ENCODE measurements around the gene GRID2. TPM values are rescaled to one million over a fixed set of nuclear protein-coding genes. Genes with fewer than 3 reads are reported as not detected.

GRID2 gene
- total and polyA plus RNA-seq, 8 donors, result 0.39 TPM; not detected in 7

DNA sequence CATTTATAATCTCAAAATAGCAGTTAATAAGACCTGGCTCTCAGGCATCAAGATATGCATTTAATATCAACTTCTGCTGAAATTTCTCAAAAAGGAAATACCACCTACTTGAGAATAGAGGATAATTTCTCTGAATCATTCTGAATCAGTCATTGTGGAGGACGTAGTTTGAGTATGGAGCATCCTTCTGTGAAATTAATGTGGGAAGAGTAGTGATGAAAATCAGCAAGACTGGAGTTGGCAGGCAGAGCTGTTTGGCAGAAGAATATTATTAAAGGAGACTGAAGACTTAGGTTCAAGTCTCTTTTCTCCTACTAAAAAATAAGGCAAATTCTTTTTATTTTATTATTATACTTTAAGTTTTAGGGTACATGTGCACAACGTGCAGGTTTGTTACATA, 1199.2 kb downstream of the GRID2 start:
- H3K4me1 ChIP-seq, result no peaks in the 10 kb centered on the region
- FAIRE-seq, result no peak
- intact Hi-C loops (cut with DNase I), result no loop called here
- WGBS, 2 donors, result 51 to 57% methylated on average over 2 of the region's 2 CpGs
- TF ChIP-seq, protein P1, sequence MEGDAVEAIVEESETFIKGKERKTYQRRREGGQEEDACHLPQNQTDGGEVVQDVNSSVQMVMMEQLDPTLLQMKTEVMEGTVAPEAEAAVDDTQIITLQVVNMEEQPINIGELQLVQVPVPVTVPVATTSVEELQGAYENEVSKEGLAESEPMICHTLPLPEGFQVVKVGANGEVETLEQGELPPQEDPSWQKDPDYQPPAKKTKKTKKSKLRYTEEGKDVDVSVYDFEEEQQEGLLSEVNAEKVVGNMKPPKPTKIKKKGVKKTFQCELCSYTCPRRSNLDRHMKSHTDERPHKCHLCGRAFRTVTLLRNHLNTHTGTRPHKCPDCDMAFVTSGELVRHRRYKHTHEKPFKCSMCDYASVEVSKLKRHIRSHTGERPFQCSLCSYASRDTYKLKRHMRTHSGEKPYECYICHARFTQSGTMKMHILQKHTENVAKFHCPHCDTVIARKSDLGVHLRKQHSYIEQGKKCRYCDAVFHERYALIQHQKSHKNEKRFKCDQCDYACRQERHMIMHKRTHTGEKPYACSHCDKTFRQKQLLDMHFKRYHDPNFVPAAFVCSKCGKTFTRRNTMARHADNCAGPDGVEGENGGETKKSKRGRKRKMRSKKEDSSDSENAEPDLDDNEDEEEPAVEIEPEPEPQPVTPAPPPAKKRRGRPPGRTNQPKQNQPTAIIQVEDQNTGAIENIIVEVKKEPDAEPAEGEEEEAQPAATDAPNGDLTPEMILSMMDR (IDR thresholded peaks at IDR 0.05), result no peak
- H3K27ac ChIP-seq, result no peak overlapping the region
- no peaks in the 10 kb centered on the region for H3K9me3 ChIP-seq
- no peak for ATAC-seq
- no peak for DNase-seq
- no peaks in the 10 kb centered on the region for H3K27me3 ChIP-seq
- H3K4me3 ChIP-seq, result no peak overlapping the region
- H3K36me3 ChIP-seq, result no peaks in the 10 kb centered on the region

DNA sequence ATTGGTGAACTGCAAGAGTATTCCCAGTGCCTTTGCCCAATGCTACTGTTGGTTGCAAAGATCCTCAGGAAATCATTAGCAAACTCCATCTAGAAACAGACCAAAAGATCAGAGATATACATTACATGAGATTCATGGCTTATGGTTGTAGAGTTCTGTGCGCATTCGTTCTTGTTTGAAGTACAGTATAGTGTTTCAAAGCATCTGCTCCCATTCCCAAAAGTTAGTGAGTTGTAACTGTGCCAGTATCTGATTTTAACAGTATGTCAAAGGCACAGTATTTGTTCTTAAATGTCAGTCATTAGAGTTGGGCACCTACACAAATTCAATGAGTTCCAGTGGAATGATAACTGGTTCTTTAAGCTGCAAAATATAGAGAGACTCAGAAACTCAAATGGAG, 1210.1 kb downstream of the GRID2 start:
- H3K9me3 ChIP-seq, result no peaks in the 10 kb centered on the region
- no peaks in the 10 kb centered on the region for H3K27me3 ChIP-seq
- ATAC-seq (no peak), DNase-seq (no peak), FAIRE-seq (no peak)
- H3K4me1 ChIP-seq, result no peaks in the 10 kb centered on the region
- no peak overlapping the region for H3K27ac ChIP-seq
- intact Hi-C loops (cut with DNase I), result no loop called here
- 40 to 43% methylated on average over 2 of the region's 2 CpGs for WGBS, 2 donors
- no peak overlapping the region for H3K4me3 ChIP-seq
- H3K36me3 ChIP-seq, result no peaks in the 10 kb centered on the region
- TF ChIP-seq, protein P1 (IDR thresholded peaks at IDR 0.05), result no peak

DNA sequence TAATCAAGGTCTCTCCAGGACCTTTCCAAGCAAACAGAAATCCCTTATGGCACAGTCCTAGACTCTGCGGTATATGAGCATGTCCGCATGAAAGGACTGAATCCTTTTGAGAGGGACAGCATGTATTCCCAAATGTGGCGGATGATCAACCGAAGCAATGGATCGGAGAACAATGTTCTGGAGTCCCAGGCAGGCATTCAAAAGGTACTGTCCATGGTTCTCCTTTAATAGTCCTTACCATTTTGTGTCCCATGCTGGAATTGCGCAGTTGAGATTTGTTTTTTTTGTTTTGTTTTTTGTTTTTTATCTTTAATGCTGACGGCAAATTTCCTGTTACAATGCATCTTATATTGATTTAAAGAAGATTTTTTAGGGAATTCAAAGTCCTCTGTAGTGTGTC, 1211.4 kb downstream of the GRID2 start:
- TF ChIP-seq, protein P1 (IDR thresholded peaks at IDR 0.05), result no peak
- H3K36me3 ChIP-seq, result no peaks in the 10 kb centered on the region
- no peaks in the 10 kb centered on the region for H3K27me3 ChIP-seq
- H3K27ac ChIP-seq, result no peak overlapping the region
- no peak for FAIRE-seq
- no peak for DNase-seq
- WGBS, 2 donors, result 88 to 94% methylated on average over 7 of the region's 7 CpGs
- H3K4me3 ChIP-seq, result no peak overlapping the region
- no peak for ATAC-seq
- H3K9me3 ChIP-seq, result no peaks in the 10 kb centered on the region
- H3K4me1 ChIP-seq, result no peaks in the 10 kb centered on the region
- intact Hi-C loops (cut with DNase I), result no loop called here

DNA sequence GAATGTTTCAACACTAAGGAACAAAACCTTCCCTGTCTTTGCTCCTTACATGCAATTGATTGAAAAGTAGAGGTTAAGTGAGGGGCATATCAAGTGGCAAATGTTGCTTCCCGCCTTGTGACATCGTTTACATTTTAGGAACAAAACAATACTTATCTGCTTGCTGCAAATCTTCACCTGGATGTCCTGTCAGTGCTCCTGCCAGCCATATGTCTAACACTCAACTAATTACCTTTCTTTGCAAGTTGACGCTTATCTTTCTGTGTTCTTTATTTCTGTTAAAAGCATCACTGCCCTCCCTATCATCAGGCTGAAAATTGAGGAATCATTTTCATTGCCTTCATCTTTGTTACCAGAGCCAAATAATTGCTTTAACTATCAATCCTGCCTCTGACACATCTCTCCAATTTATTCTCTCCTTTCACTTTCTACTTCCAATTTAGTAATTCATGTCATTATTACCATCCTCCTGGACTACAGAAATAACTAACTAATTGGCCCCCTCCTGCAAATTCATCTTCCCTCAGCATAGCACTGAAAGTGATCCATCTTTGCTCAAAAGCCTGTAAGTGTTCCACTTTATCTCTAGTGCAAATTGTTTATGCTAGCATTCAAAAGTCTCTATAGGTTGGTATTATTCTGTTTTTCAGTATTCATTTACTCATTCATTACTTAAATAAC, 1226.1 kb downstream of the GRID2 start:
- FAIRE-seq (no peak), ATAC-seq (no peak), DNase-seq (no peak)
- 17% methylated on average over 3 of the region's 3 CpGs for WGBS, 2 donors
- intact Hi-C loops (cut with DNase I), result no loop called here
- no peaks in the 10 kb centered on the region for H3K36me3 ChIP-seq
- no peaks in the 10 kb centered on the region for H3K4me1 ChIP-seq
- TF ChIP-seq, protein P1 (IDR thresholded peaks at IDR 0.05), result no peak
- H3K4me3 ChIP-seq, result no peak overlapping the region
- H3K27ac ChIP-seq, result no peak overlapping the region
- H3K9me3 ChIP-seq, result no peaks in the 10 kb centered on the region
- no peaks in the 10 kb centered on the region for H3K27me3 ChIP-seq

DNA sequence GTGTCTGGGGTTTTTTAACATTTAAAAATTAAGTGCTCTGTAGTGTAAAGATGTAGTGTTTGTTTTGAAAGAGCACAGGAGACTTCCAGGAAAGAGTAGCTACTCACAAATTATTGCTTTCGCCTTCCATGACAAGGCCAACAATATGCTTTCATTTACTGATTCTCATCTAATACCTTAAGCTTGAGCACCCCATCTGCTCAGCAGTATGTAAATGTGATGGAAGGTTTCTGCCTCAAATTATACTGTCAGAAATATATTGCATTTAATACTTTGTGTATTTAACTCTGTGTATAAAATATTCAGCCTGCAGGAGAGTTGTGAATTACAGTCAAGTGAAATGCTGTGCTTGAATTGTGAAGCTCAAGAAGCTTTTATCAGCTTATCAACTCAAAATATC, 1228.5 kb downstream of the GRID2 start:
- intact Hi-C loops (cut with DNase I), result no loop called here
- ATAC-seq (no peak), DNase-seq (no peak), FAIRE-seq (no peak)
- Histone ChIP-seq H3K27me3 (no peaks in the 10 kb centered on the region), H3K36me3 (no peaks in the 10 kb centered on the region), H3K27ac (no peak overlapping the region), H3K9me3 (no peaks in the 10 kb centered on the region), H3K4me1 (no peaks in the 10 kb centered on the region), H3K4me3 (no peak overlapping the region)
- TF ChIP-seq, protein P1 (IDR thresholded peaks at IDR 0.05), result no peak
- WGBS, 2 donors, result 81 to 89% methylated on average over 1 of the region's 1 CpG
